Motor neuron (in vitro differentiated cells): ENCODE measurements around the gene SLC35F5. TPM values are rescaled to one million over a fixed set of nuclear protein-coding genes. Genes with fewer than 3 reads are reported as not detected.
"Not testable (repeated sequence)": the region's sequence is repeated elsewhere in the genome, so short reads cannot be mapped to it uniquely, and the experiment has no call there.

Experiments
- ATAC-seq, 8 experiments: fragments of 200-7000 bp; cut with Tn5 transposase; replicated peaks in 6 of 8; 2 replicates each; pipeline ENCODE4 v1.8.0; 2021; ENCODE audit warnings: mild to moderate bottlenecking in 8 of 8, moderate library complexity in 8 of 8
- H3K27ac ChIP-seq, 2 donors: fragments of 250-450 bp; sonication (Bioruptor Pico); 2 replicates each; pipeline ENCODE4 v1.9.0; 2021; ENCODE audit warnings: antibody characterized with exemption in 2 of 2, mild to moderate bottlenecking in 2 of 2, moderate library complexity in 1 of 2
- H3K4me1 ChIP-seq, 2 donors: fragments of 250-450 bp; sonication (Bioruptor Pico); replicated peaks in 1 of 2; 2 replicates each; pipeline ENCODE4 v1.6.1; 2021; ENCODE audit warnings: antibody characterized with exemption in 2 of 2, mild to moderate bottlenecking in 2 of 2, moderate library complexity in 1 of 2
- H3K4me3 ChIP-seq, 5 donors: fragments of 250-450 bp; sonication (Bioruptor Pico); 2 replicates each; pipeline ENCODE4 v1.9.0; 2021; ENCODE audit warnings: antibody characterized with exemption in 5 of 5, mild to moderate bottlenecking in 5 of 5, moderate library complexity in 4 of 5
- WGBS, 10 experiments: fragments of 450-650 bp; shearing (Covaris generic); methylation state at CpG; one replicate each; pipeline ENCODE4 v1.0.0; 2022; 5-methylcytosine and 5-hydroxymethylcytosine counted together
- in situ Hi-C, 9 experiments: fragments of 400-800 bp; cut with MboI; loops; one replicate each; pipeline ENCODE4 v1.15.0; 2021; ENCODE audit warnings: low sequenced_read_pairs in 9 of 9, low pct_unique_long_range_greater_than_20kb in 2 of 9; ENCODE audit not compliant: unreplicated experiment in 9 of 9
- total RNA-seq, 8 experiments: library from RNA; unstranded; fragments of 300-600 nt; gene quantifications; 2 replicates each; pipeline versions ENCODE4 v1.2.3 to v1.2.4, GENCODE V29; 2022

Gene SLC35F5
- total RNA-seq, 8 experiments from 2014 or later, result 19.9 to 154 (median 46.0) TPM

GRCh38 chr2:113704300-113704993 is 52.0 kb downstream of the SLC35F5 start:
- in situ Hi-C loops, H3K27ac ChIP-seq: not testable (repeated sequence)

GRCh38 chr2:113703386-113704299 is 52.8 kb downstream of the SLC35F5 start:
- peak in 2 of 8 experiments; percentile 4 to 15 for ATAC-seq
- Histone ChIP-seq H3K4me3 (no peak overlapping the region), H3K4me1 (no peaks in the 10 kb centered on the region), H3K27ac (no peak overlapping the region)
- in situ Hi-C loops, result no loop called here
- WGBS, 10 experiments, result 14 to 95% (median 83%) methylated on average over 1 to 19 of the region's 25 CpGs

More at GRCh38 chr2:113704300-113704993, 52.0 kb downstream of the SLC35F5 start:
- not testable (repeated sequence) for H3K4me3 ChIP-seq, H3K4me1 ChIP-seq, ATAC-seq
- 60 to 100% (median 100%) methylated on average over 1 to 5 of the region's 54 CpGs; no CpG with 5 or more reads in 5 of the 10 experiments for WGBS, 10 experiments

GRCh38 chr2:113700186-113700841 is 56.1 kb downstream of the SLC35F5 start:
- in situ Hi-C loops, result no loop called here
- no peak overlapping the region for H3K27ac ChIP-seq
- peak in 1 of 8 experiments; percentile 85 for ATAC-seq
- H3K4me1 ChIP-seq, result no peaks in the 10 kb centered on the region
- H3K4me3 ChIP-seq, result no peak overlapping the region
- 29 to 95% (median 80%) methylated on average over 4 to 16 of the region's 17 CpGs for WGBS, 10 experiments

GRCh38 chr2:113698892-113699447 is 57.5 kb downstream of the SLC35F5 start:
- no peak for ATAC-seq
- Histone ChIP-seq H3K4me1 (no peaks in the 10 kb centered on the region), H3K4me3 (no peak overlapping the region), H3K27ac (no peak overlapping the region)
- WGBS, 10 experiments, result 0 to 100% (median 86%) methylated on average over 1 to 5 of the region's 5 CpGs
- in situ Hi-C loops, result no loop called here

GRCh38 chr2:113698251-113698650 is 58.2 kb downstream of the SLC35F5 start:
- in situ Hi-C loops, H3K27ac ChIP-seq, H3K4me1 ChIP-seq, H3K4me3 ChIP-seq, ATAC-seq: not testable (repeated sequence)
- 52 to 100% (median 94%) methylated on average over 1 to 2 of the region's 2 CpGs; no CpG with 5 or more reads in 4 of the 10 experiments for WGBS, 10 experiments

- in situ Hi-C loops, result no loop called here
Observed at GRCh38 chr2:113697516-113697915, 58.9 kb downstream of the SLC35F5 start.

GRCh38 chr2:113694438-113694837 is 62.0 kb downstream of the SLC35F5 start:
- Histone ChIP-seq H3K4me3 (no peak overlapping the region), H3K4me1 (no peaks in the 10 kb centered on the region), H3K27ac (no peak overlapping the region)
- WGBS, 10 experiments, result 48 to 90% (median 75%) methylated on average over 2 to 9 of the region's 9 CpGs; no CpG with 5 or more reads in 2 of the 10 experiments
- no peak for ATAC-seq
- in situ Hi-C loops, result no loop called here

More at GRCh38 chr2:113697516-113697915, 58.9 kb downstream of the SLC35F5 start:
- H3K4me3 ChIP-seq, result no peak overlapping the region
- WGBS, 10 experiments, result 73 to 100% (median 87%) methylated on average over 1 to 4 of the region's 4 CpGs; no CpG with 5 or more reads in 4 of the 10 experiments
- H3K4me1 ChIP-seq, result no peaks in the 10 kb centered on the region
- no peak for ATAC-seq
- no peak overlapping the region for H3K27ac ChIP-seq

GRCh38 chr2:113692698-113693428 is 63.6 kb downstream of the SLC35F5 start:
- no peak overlapping the region for H3K27ac ChIP-seq
- H3K4me1 ChIP-seq, result no peaks in the 10 kb centered on the region
- no peak for ATAC-seq
- no peak overlapping the region for H3K4me3 ChIP-seq
- 31 to 100% (median 78%) methylated on average over 1 to 3 of the region's 3 CpGs for WGBS, 10 experiments
- in situ Hi-C loops, result no loop called here

GRCh38 chr2:113690871-113691270 is 65.6 kb downstream of the SLC35F5 start:
- ATAC-seq, in situ Hi-C loops, H3K4me1 ChIP-seq, H3K4me3 ChIP-seq, H3K27ac ChIP-seq: not testable (repeated sequence)
- 32 to 100% (median 69%) methylated on average over 1 to 3 of the region's 3 CpGs for WGBS, 10 experiments

GRCh38 chr2:113686537-113686936 is 69.9 kb downstream of the SLC35F5 start:
- ATAC-seq, result peak in 1 of 8 experiments; percentile 45
- WGBS, 10 experiments, result 10 to 100% (median 84%) methylated on average over 1 to 2 of the region's 2 CpGs

GRCh38 chr2:113685471-113685870 is 71.0 kb downstream of the SLC35F5 start:
- ATAC-seq, result no peak
- Histone ChIP-seq H3K4me3 (no peak overlapping the region), H3K27ac (no peak overlapping the region), H3K4me1 (no peaks in the 10 kb centered on the region)
- in situ Hi-C loops, result no loop called here
- WGBS, 10 experiments, result 67 to 100% (median 89%) methylated on average over 3 to 8 of the region's 8 CpGs

More at GRCh38 chr2:113686537-113686936, 69.9 kb downstream of the SLC35F5 start:
- Histone ChIP-seq H3K4me3 (no peak overlapping the region), H3K27ac (no peak overlapping the region), H3K4me1 (no peaks in the 10 kb centered on the region)
- in situ Hi-C loops, result no loop called here

- 59 to 100% (median 75%) methylated on average over 2 to 8 of the region's 8 CpGs; no CpG with 5 or more reads in 1 of the 10 experiments for WGBS, 10 experiments
- H3K27ac ChIP-seq, result no peak overlapping the region
- no peak overlapping the region for H3K4me3 ChIP-seq
- H3K4me1 ChIP-seq, result no peaks in the 10 kb centered on the region
- no peak for ATAC-seq
- in situ Hi-C loops, result no loop called here
Observed at GRCh38 chr2:113679457-113679856, 77.0 kb downstream of the SLC35F5 start.
